WI38 (cell line): ENCODE data around the gene CBFA2T3.

Experiments used
- H3K4me3 ChIP-seq: 2 replicates; pipeline ENCODE4 v1.5.1; 2011; ENCODE audit warnings: low read depth, mild to moderate bottlenecking, control low read depth, low read length
- CTCF ChIP-seq: IDR thresholded peaks from 2 replicates; pipeline ENCODE4 v1.5.1; 2012; ENCODE audit warnings: low read depth, mild to moderate bottlenecking, control low read depth, low read length

CBFA2T3 gene

GRCh38 chr16:88971371-88972097, 5.5 kb downstream of the CBFA2T3 start:
- TF ChIP-seq CTCF, result no peak
- H3K4me3 ChIP-seq, result no peak overlapping the region

GRCh38 chr16:88970539-88971065, 6.4 kb downstream of the CBFA2T3 start:
- H3K4me3 ChIP-seq, result no peak overlapping the region
- TF ChIP-seq CTCF, result no peak

GRCh38 chr16:88970050-88970449, 7.0 kb downstream of the CBFA2T3 start:
- no peak overlapping the region for H3K4me3 ChIP-seq
- no peak for TF ChIP-seq CTCF

- H3K4me3 ChIP-seq, result no peak overlapping the region
- no peak for TF ChIP-seq CTCF
Observed at GRCh38 chr16:88969361-88969831, 7.6 kb downstream of the CBFA2T3 start.

GRCh38 chr16:88968589-88969280, 8.3 kb downstream of the CBFA2T3 start:
- TF ChIP-seq CTCF, result no peak
- H3K4me3 ChIP-seq, result no peak overlapping the region

- no peak for TF ChIP-seq CTCF
- no peak overlapping the region for H3K4me3 ChIP-seq
Observed at GRCh38 chr16:88967830-88968588, 9.0 kb downstream of the CBFA2T3 start.
